GM23338 (cell line): ENCODE measurements around the gene TBC1D2B.

Experiments used
- CTCF ChIP-seq, 2 experiments: fragments of 200-600 bp in 1 of 2; sonication (generic) in 1 of 2; conservative IDR thresholded peaks; 2 replicates each; pipeline versions ENCODE4 v1.5.1 to v1.6.1; 2016 to 2017; ENCODE audit warnings: antibody characterized with exemption in 2 of 2, low read depth in 2 of 2, mild to moderate bottlenecking in 2 of 2, moderate library complexity in 1 of 2
- EZH2 ChIP-seq: fragments of 200-600 bp; sonication (generic); IDR thresholded peaks from one replicate; pipeline ENCODE4 v1.8.0; 2017; ENCODE audit warnings: antibody characterized with exemption, mild to moderate bottlenecking, low read depth; ENCODE audit not compliant: unreplicated experiment
- EZH2phosphoT487 ChIP-seq: fragments of 200-600 bp; sonication (generic); IDR thresholded peaks from one replicate; pipeline ENCODE4 v1.8.1; 2018; ENCODE audit warnings: antibody characterized with exemption; ENCODE audit not compliant: unreplicated experiment
- JUNB ChIP-seq: IDR thresholded peaks from one replicate; pipeline ENCODE4 v1.6.1; 2016; ENCODE audit warnings: antibody characterized with exemption; ENCODE audit not compliant: unreplicated experiment
- POLR2AphosphoS5 ChIP-seq: IDR thresholded peaks from 2 replicates; pipeline ENCODE4 v1.6.1; 2016; ENCODE audit warnings: antibody characterized with exemption, low read depth
- STAT1 ChIP-seq: IDR thresholded peaks from one replicate; pipeline ENCODE4 v1.6.1; 2016; ENCODE audit warnings: antibody characterized with exemption; ENCODE audit not compliant: unreplicated experiment
- TF ChIP-seq, protein P1 (sequence below): IDR thresholded peaks from one replicate; pipeline ENCODE4 v1.6.1; 2018; ENCODE audit warnings: antibody characterized with exemption; ENCODE audit not compliant: unreplicated experiment

DNA sequence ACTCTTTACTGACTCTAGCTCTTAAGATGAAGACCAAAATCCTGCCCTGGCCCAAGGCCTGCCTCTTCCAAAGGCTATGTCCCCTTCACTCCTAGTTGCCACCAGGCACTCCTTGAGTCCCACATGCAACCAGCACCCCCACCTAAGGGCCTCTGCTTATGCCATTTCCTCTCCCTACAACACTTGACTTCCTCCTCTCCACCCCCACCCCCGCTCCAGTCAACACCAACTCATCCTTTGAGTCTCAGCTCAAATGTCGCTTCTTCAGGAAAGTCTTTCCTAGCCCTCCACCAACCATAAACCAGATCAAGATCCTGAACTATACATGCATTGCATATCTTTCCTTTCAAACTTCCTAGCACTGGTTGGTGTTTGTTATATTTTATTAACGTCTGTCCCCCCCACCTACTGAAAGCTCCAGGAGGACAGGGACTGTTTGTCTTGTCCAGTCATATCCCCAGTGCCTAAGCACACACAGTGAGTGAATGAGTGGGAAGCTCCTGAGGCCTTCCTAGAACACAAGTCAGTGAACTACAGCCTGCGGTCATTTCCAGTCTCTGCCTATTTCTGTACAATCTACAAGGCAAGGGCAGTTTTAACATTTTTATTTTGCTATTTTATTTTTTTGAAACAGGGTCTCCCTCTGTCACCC, 7.3 kb downstream of the TBC1D2B start:
- TF ChIP-seq CTCF (conservative IDR thresholded peaks at IDR 0.05; ENCODE audit: low read depth in 2 of 2) (no peak), JUNB (no peak), EZH2phosphoT487 (no peak), STAT1 (no peak), POLR2AphosphoS5 (no peak), EZH2 (no peak)
- TF ChIP-seq, protein P1, sequence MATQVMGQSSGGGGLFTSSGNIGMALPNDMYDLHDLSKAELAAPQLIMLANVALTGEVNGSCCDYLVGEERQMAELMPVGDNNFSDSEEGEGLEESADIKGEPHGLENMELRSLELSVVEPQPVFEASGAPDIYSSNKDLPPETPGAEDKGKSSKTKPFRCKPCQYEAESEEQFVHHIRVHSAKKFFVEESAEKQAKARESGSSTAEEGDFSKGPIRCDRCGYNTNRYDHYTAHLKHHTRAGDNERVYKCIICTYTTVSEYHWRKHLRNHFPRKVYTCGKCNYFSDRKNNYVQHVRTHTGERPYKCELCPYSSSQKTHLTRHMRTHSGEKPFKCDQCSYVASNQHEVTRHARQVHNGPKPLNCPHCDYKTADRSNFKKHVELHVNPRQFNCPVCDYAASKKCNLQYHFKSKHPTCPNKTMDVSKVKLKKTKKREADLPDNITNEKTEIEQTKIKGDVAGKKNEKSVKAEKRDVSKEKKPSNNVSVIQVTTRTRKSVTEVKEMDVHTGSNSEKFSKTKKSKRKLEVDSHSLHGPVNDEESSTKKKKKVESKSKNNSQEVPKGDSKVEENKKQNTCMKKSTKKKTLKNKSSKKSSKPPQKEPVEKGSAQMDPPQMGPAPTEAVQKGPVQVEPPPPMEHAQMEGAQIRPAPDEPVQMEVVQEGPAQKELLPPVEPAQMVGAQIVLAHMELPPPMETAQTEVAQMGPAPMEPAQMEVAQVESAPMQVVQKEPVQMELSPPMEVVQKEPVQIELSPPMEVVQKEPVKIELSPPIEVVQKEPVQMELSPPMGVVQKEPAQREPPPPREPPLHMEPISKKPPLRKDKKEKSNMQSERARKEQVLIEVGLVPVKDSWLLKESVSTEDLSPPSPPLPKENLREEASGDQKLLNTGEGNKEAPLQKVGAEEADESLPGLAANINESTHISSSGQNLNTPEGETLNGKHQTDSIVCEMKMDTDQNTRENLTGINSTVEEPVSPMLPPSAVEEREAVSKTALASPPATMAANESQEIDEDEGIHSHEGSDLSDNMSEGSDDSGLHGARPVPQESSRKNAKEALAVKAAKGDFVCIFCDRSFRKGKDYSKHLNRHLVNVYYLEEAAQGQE = no peak
